ENCODE measurements around the gene SLC39A1.

DNA sequence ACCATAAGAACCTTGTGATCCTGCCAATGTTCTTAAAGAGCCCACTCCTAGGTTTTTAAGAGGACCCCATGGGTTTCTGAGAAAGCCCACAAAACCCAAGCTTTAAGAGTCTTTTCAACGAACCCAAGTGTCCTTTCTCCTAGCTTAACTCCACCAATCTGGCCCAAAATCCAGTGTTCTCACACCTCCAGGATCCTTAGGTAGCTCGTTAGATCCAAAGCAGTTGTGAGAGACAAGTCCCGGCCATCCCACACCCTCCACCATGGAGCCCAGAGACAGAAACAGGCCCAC is 18.6 kb downstream of the SLC39A1 start:
- TF ChIP-seq SP1 (IDR thresholded peaks at IDR 0.05), result no peak
- TF ChIP-seq FOXM1 (IDR thresholded peaks at IDR 0.05; ENCODE audit: borderline replicate concordance), result no peak
- no peak for TF ChIP-seq BHLHE40 (IDR thresholded peaks at IDR 0.05; ENCODE audit: borderline replicate concordance)
- no peak for TF ChIP-seq ARNT (IDR thresholded peaks at IDR 0.05)
- no peak for TF ChIP-seq FOXA1 (IDR thresholded peaks at IDR 0.05)
- TF ChIP-seq TARDBP (IDR thresholded peaks at IDR 0.05), result no peak
- TF ChIP-seq NFRKB (IDR thresholded peaks at IDR 0.05), result no peak
- TF ChIP-seq SUZ12 (IDR thresholded peaks at IDR 0.05), result no peak
- no peak for TF ChIP-seq FOXK2 (IDR thresholded peaks at IDR 0.05)
- TF ChIP-seq ZNF384 (IDR thresholded peaks at IDR 0.05), result no peak
- TF ChIP-seq PKNOX1 (IDR thresholded peaks at IDR 0.05), result no peak
- TF ChIP-seq ELF4 (IDR thresholded peaks at IDR 0.05), result no peak
- TF ChIP-seq L3MBTL2 (conservative IDR thresholded peaks at IDR 0.05), result no peak

All from HEK293T (cell line).